Central memory CD8-positive, alpha-beta T cell (primary cell): ENCODE measurements around the gene PTX3.

Experiments
- ATAC-seq: fragments of 150-1000 bp; cut with Tn5 transposase; replicated peaks from 2 replicates; pipeline ENCODE4 v1.10.0; 2022; ENCODE audit warnings: mild to moderate bottlenecking, moderate FRiP score, moderate number of reproducible peaks; ENCODE audit not compliant: poor library complexity, severe bottlenecking; ENCODE audit errors: extremely low read depth
- DNase-seq, 2 donors: peaks; one replicate each; pipeline ENCODE4 v3.0.0; 2021; ENCODE audit warnings: low spot score in 2 of 2
- H3K27ac Mint-ChIP-seq: one replicate; pipeline ENCODE4 v1.8.0; 2022; ENCODE audit warnings: low read depth, mild to moderate bottlenecking, moderate library complexity, mixed read lengths
- H3K27me3 Mint-ChIP-seq: one replicate; pipeline ENCODE4 v1.8.0; 2022; ENCODE audit warnings: mixed read lengths
- H3K36me3 Mint-ChIP-seq: one replicate; pipeline ENCODE4 v1.8.0; 2022; ENCODE audit warnings: mild to moderate bottlenecking, moderate library complexity, mixed read lengths; ENCODE audit not compliant: insufficient read depth
- H3K4me1 Mint-ChIP-seq: one replicate; pipeline ENCODE4 v1.8.0; 2022; ENCODE audit warnings: mixed read lengths
- H3K4me3 Mint-ChIP-seq: one replicate; pipeline ENCODE4 v1.8.0; 2022; ENCODE audit warnings: mild to moderate bottlenecking, moderate library complexity, mixed read lengths
- H3K9me3 Mint-ChIP-seq: one replicate; pipeline ENCODE4 v1.8.0; 2022; ENCODE audit warnings: mixed read lengths

PTX3 gene

DNA sequence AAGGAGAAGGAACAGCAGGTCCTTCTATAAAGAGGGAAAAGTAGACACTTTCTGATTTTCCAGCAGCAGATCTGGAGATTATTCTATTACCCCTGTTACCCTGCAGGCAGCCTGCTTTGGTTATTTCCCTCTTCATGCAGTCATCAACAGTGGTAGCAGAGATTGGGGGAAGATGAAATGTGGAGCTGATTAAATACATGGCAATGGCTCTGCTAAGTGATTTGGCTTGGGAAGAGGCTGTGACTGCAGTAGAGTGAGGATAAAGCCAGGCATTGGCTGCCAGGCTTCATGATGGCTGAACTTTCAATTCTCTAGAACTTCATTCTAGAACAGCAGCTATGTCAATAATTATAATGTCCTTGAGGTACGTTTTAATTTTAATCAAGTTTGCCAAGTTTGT, 29.1 kb downstream of the PTX3 start:
- H3K27ac Mint-ChIP-seq: no peak overlapping the region
- DNase-seq: no peak
- H3K4me1 Mint-ChIP-seq: no peaks in the 10 kb centered on the region
- H3K9me3 Mint-ChIP-seq: no peaks in the 10 kb centered on the region
- H3K36me3 Mint-ChIP-seq: peaks cover 2% of the 10 kb centered on the region
- no peak for ATAC-seq
- no peak overlapping the region for H3K4me3 Mint-ChIP-seq
- peaks cover 20% of the 10 kb centered on the region for H3K27me3 Mint-ChIP-seq

DNA sequence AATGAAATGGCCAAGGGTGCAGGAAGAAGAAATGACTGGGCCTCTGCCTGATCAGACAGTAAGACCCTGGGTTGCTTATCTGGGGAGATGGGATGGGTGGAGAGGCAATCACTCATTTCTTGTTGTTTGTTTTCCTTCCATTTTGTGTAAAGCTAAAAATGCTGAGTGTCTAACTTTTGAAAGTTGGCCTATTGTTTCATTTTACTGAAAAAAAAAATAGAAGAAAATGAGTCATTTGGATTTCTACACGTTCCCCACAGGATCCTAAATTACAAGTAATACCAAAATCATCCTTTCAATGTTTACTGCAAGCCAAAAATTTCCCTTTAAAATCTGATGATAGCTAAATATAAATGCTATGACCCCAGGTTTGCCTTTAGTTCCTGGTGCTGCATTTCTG, 30.6 kb downstream of the PTX3 start:
- Mint-ChIP-seq H3K27me3 (peaks cover 8% of the 10 kb centered on the region), H3K9me3 (no peaks in the 10 kb centered on the region), H3K27ac (no peak overlapping the region), H3K4me1 (no peaks in the 10 kb centered on the region), H3K4me3 (no peak overlapping the region), H3K36me3 (peaks cover 2% of the 10 kb centered on the region)
- no peak for DNase-seq
- ATAC-seq: no peak

DNA sequence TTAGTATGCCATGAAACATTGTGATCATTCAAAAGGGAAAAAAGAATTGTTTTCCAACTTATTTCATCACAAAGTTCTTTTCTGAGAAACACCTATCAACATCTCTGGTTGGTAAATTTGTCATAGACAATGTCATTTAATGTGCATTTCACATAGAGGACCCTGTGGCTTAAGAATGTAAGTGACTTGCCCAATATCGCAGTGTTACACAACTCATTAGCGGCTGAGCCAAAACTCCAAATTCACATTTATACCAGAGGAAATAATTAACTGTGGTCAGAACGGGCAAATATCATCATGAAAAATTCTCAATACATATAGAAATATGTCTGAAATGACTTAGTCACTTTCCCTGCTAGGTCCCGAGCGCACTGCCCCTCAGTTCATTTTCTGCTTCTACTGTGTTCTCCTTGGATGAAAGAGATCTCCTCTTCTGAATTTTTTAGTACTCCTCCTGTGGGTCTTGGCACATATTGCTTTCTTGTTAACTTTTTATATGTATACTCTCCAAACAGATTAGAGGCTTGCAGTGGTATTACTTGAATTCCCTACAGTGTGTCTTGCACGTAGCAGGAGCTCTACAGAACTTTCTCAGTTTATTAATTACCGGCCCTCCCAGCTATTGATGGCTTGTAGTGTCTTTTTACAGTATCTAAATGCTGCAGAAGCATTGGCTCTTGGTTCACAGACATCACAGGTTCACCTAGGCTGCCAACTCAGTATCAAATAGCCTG, 33.1 kb downstream of the PTX3 start:
- DNase-seq: no peak
- Mint-ChIP-seq H3K36me3 (peaks cover 2% of the 10 kb centered on the region), H3K27me3 (peaks cover 8% of the 10 kb centered on the region), H3K9me3 (no peaks in the 10 kb centered on the region), H3K4me3 (no peak overlapping the region), H3K27ac (no peak overlapping the region), H3K4me1 (no peaks in the 10 kb centered on the region)
- no peak for ATAC-seq

DNA sequence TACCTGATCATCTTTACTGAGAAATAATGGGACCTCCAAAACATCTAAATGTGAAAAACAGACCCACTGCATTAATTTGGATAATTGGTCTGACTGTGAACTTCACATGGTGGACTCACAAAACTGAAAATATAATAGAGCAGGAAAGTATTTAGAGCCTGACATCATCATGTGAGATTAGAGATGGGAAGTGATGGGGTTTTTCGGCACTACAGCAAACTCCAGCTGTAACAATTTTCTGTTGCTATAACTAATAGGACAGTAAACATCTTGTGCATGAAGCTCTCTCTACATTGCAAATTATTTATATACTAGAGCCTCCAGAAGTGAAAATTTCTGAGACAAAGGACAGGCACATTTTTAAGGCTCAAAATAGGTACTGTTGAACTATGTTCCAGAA, 34.4 kb downstream of the PTX3 start:
- Mint-ChIP-seq H3K27me3 (peaks cover 8% of the 10 kb centered on the region), H3K9me3 (no peaks in the 10 kb centered on the region), H3K4me1 (no peaks in the 10 kb centered on the region), H3K36me3 (peaks cover 2% of the 10 kb centered on the region), H3K4me3 (no peak overlapping the region), H3K27ac (no peak overlapping the region)
- no peak for ATAC-seq
- DNase-seq: no peak

DNA sequence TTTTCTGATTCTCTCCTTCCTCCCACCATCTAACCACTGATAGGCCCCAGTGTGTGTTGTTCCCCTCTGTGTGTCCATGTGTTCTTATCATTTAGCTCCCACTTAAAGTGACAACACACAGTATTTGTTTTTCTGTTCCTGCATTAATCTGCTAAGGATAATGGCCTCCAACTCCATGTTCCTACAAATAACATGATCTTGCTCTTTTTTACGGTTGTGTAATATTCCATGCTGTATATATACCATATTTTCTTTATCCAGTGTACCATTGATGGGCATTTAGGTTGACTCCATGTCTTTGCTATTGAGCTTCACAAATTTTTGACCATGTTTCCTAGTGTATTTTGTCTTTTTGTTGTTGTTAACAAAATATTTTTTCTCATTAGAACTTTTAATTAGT, 36.0 kb downstream of the PTX3 start:
- no peak for DNase-seq
- ATAC-seq: no peak
- Mint-ChIP-seq H3K36me3 (no peaks in the 10 kb centered on the region), H3K9me3 (no peaks in the 10 kb centered on the region), H3K27me3 (peaks cover 8% of the 10 kb centered on the region), H3K4me1 (no peaks in the 10 kb centered on the region), H3K4me3 (no peak overlapping the region), H3K27ac (no peak overlapping the region)

DNA sequence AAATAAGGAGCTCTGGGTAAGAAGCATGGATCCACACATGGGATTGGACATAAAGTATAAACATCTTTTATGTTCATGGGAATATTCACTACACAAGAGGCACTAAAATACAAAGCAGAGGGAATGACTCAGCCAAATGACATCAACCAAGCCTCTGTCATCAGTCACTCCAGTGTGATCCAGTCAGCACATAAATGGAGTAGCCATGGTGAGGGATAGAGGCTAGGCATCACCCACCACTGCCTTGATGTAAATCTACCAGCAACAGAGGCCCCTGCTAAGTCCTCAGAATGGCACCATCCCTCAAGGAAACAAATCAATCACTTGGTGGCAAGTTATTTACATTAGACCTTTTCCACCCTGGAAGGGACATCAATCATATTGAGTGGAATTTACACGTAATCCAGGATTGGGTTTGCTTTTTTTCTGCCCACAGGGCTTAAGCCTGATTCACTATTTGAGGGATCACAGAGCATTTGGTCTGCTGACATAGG, 39.3 kb downstream of the PTX3 start:
- DNase-seq: no peak
- no peaks in the 10 kb centered on the region for H3K36me3 Mint-ChIP-seq
- ATAC-seq: no peak

DNA sequence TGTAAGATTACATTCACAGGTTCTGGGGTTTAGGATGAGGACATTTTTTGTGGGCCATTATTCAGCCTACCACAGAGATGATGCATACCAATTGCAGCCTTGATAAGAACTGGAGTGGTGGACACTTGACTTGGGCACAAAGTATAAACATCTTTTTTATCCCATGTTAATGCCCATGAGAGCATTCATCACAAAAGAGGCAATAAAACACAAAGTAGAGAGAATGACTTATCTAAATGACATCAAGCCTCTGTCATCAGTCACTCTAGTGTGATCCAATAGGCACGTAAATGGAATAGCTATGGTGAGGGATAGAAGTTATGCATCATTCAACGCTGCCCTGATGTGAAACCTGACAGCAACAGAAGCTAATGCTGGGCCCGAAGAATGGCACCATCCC, 40.8 kb downstream of the PTX3 start:
- Mint-ChIP-seq H3K36me3 (no peaks in the 10 kb centered on the region), H3K27me3 (no peaks in the 10 kb centered on the region), H3K4me3 (no peak overlapping the region), H3K4me1 (no peaks in the 10 kb centered on the region), H3K9me3 (no peaks in the 10 kb centered on the region), H3K27ac (no peak overlapping the region)
- DNase-seq (no peak), ATAC-seq (no peak)

More for the DNA sequence above, 39.3 kb downstream of the PTX3 start:
- H3K27ac Mint-ChIP-seq: no peak overlapping the region
- no peaks in the 10 kb centered on the region for H3K4me1 Mint-ChIP-seq
- H3K9me3 Mint-ChIP-seq: no peaks in the 10 kb centered on the region
- H3K4me3 Mint-ChIP-seq: no peak overlapping the region
- no peaks in the 10 kb centered on the region for H3K27me3 Mint-ChIP-seq

DNA sequence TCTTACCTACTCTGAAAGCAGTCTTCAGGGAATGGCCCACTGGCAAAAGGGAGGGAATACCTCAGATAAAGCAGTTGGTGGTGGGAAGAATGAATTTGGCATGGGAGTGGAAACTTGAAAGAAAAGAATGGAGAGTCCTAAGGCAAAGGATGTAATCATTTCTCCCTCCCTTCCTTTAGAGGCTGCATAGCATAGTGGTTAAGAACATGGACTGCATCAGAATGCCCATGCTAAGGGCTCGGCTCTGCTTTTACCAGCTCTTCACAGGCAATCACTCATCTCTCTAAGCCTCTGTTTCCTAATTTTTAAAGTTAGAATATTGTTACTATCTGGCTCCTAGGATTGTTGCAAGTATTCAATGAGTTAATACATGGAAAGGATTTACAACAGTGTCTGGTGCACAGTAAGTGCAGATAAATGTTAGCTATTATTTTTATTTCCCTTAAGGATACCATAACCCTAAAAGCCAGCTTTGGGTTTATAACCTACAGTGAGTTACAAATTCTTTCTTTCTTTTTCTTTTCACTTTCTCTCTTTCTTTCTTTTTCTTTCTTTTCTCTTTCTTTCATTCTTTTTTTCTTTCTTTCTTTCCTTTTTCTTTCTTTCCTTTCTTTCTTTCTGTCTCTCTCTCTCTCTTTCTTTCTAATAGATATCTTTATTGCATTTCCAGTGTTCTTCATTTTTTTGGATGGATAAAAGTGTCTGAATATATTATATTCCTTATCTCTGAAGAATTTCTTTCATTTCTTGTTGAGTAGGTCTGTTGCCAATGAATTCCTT, 43.0 kb downstream of the PTX3 start:
- H3K36me3 Mint-ChIP-seq: no peaks in the 10 kb centered on the region
- no peaks in the 10 kb centered on the region for H3K4me1 Mint-ChIP-seq
- ATAC-seq (no peak), DNase-seq (no peak)
- H3K27me3 Mint-ChIP-seq: peaks cover 10% of the 10 kb centered on the region
- no peak overlapping the region for H3K27ac Mint-ChIP-seq
- no peaks in the 10 kb centered on the region for H3K9me3 Mint-ChIP-seq
- no peak overlapping the region for H3K4me3 Mint-ChIP-seq

DNA sequence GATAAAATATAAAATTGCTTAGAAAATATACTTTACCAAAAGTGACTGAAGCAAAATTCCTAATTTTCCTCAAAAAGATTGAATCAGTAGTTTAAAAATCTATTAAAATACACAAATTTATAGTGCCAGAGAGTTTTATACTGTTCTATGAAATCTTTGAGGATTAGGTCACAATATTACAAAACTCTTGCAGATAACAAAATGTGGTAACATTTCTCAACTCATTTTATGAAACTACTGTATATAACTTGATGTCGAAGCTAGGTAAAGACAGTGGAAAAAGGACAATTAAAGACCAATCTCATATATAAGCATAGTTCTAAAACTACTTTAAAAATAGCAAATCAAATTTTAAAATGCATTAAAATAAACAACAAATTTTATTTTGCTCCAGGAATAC, 50.7 kb downstream of the PTX3 start:
- Mint-ChIP-seq H3K36me3 (no peaks in the 10 kb centered on the region), H3K27me3 (peaks cover 10% of the 10 kb centered on the region), H3K27ac (no peak overlapping the region), H3K9me3 (no peaks in the 10 kb centered on the region), H3K4me1 (no peaks in the 10 kb centered on the region), H3K4me3 (no peak overlapping the region)
- ATAC-seq (no peak), DNase-seq (no peak)

DNA sequence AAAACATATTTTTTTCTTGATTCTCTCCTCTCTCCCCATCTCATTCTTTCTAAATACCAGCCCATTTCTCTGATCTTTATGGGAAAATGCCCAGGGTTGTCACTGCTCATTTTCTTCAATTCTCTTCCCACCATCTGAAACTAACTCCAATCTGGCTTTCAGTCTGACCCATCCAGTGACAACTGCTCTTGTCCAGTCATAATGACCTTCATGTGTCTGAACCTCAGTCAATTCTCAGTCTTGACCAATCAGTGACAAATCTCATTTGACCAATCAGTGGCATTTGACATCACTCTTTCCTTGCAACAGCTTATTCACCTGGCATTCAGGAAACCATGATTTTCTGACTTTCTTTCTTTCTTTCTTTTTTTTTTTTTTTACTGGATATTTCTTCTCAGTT, 51.5 kb downstream of the PTX3 start:
- DNase-seq (no peak), ATAC-seq (no peak)
- H3K27me3 Mint-ChIP-seq: peaks cover 10% of the 10 kb centered on the region
- no peak overlapping the region for H3K27ac Mint-ChIP-seq
- no peaks in the 10 kb centered on the region for H3K36me3 Mint-ChIP-seq
- H3K9me3 Mint-ChIP-seq: no peaks in the 10 kb centered on the region
- H3K4me3 Mint-ChIP-seq: no peak overlapping the region
- no peaks in the 10 kb centered on the region for H3K4me1 Mint-ChIP-seq

DNA sequence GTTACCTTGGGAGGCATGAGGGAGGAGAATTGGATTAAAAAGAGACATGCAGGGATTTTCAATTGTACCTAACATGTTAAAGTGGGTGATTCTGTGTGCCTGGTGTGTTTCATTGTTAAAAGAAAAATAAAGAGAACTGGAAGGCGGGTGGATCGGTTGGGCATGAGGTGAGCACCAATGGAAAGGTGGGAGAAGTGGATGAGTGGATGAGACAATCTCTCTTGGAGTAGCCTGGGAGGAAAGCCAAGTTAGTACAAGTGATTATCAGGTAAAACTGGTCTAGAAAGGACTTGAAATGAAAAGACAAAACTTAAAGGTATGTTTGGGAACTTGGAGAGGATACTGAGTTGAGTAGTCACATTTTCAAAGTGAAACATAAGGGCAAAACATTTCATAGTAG, 54.5 kb downstream of the PTX3 start:
- no peaks in the 10 kb centered on the region for H3K36me3 Mint-ChIP-seq
- H3K27me3 Mint-ChIP-seq: peaks cover 10% of the 10 kb centered on the region
- H3K4me3 Mint-ChIP-seq: no peak overlapping the region
- H3K9me3 Mint-ChIP-seq: no peaks in the 10 kb centered on the region
- DNase-seq: no peak
- no peaks in the 10 kb centered on the region for H3K4me1 Mint-ChIP-seq
- no peak for ATAC-seq
- H3K27ac Mint-ChIP-seq: no peak overlapping the region
